HepG2 (cell line): ENCODE results near the gene LYZL2. TPM values are rescaled to one million over a fixed set of nuclear protein-coding genes. Genes with fewer than 3 reads are reported as not detected.

Experiments
- ARNT2 ChIP-seq: sonication (generic); formaldehyde crosslinking; IDR thresholded peaks from 2 replicates; pipeline ENCODE4 v1.8.0; 2022; ENCODE audit warnings: mild to moderate bottlenecking, low read depth, missing genetic modification reagents, moderate library complexity
- GLI4 ChIP-seq: sonication (generic); formaldehyde crosslinking; IDR thresholded peaks from 2 replicates; pipeline ENCODE4 v1.5.1; 2020; ENCODE audit warnings: missing genetic modification reagents, mild to moderate bottlenecking, moderate library complexity, borderline replicate concordance
- HES4 ChIP-seq: sonication (generic); formaldehyde crosslinking; IDR thresholded peaks from 2 replicates; pipeline ENCODE4 v1.9.0; 2021; ENCODE audit warnings: mild to moderate bottlenecking, missing genetic modification reagents, borderline replicate concordance
- KDM3A ChIP-seq: IDR thresholded peaks from 2 replicates; pipeline ENCODE4 v1.6.1; 2018; ENCODE audit warnings: low read depth, missing compliant biosample characterization
- MLLT10 ChIP-seq: sonication (generic); formaldehyde crosslinking; IDR thresholded peaks from 2 replicates; pipeline ENCODE4 v1.4.0; 2020; ENCODE audit warnings: missing genetic modification reagents
- MNT ChIP-seq: fragments of 450-650 bp; IDR thresholded peaks from 2 replicates; pipeline ENCODE4 v1.6.1; 2016
- RELA ChIP-seq: sonication (generic); formaldehyde crosslinking; IDR thresholded peaks from 2 replicates; pipeline ENCODE4 v1.4.0; 2020; ENCODE audit warnings: missing genetic modification reagents
- TERF1 ChIP-seq: sonication (generic); formaldehyde crosslinking; IDR thresholded peaks from 2 replicates; pipeline ENCODE4 v1.8.0; 2022; ENCODE audit warnings: mild to moderate bottlenecking, missing genetic modification reagents, moderate library complexity
- THYN1 ChIP-seq: sonication (generic); formaldehyde crosslinking; IDR thresholded peaks from 2 replicates; pipeline ENCODE4 v1.8.1; 2023; ENCODE audit warnings: low read depth, mild to moderate bottlenecking, moderate library complexity, missing genetic modification reagents, borderline replicate concordance
- TIGD3 ChIP-seq: sonication (generic); formaldehyde crosslinking; IDR thresholded peaks from 2 replicates; pipeline ENCODE4 v1.5.1; 2020; ENCODE audit warnings: mild to moderate bottlenecking, missing genetic modification reagents, borderline replicate concordance
- ZFAT ChIP-seq: sonication (generic); formaldehyde crosslinking; conservative IDR thresholded peaks from 2 replicates; pipeline ENCODE4 v1.8.1; 2023; ENCODE audit warnings: missing genetic modification reagents, inconsistent platforms
- ZNF205 ChIP-seq: IDR thresholded peaks from 2 replicates; pipeline ENCODE4 v1.6.1; 2018; ENCODE audit warnings: missing biosample characterization, missing genetic modification reagents
- ZNF24 ChIP-seq: fragments of 450-650 bp; IDR thresholded peaks from 2 replicates; pipeline ENCODE4 v1.6.1; 2017; ENCODE audit warnings: antibody characterized with exemption, mild to moderate bottlenecking
- ZNF556 ChIP-seq: sonication (generic); formaldehyde crosslinking; IDR thresholded peaks from 2 replicates; pipeline ENCODE4 v1.4.0; 2020; ENCODE audit warnings: mild to moderate bottlenecking, missing genetic modification reagents, borderline replicate concordance
- ZNF639 ChIP-seq: conservative IDR thresholded peaks from 2 replicates; pipeline ENCODE4 v1.6.1; 2018; ENCODE audit warnings: missing genetic modification reagents
- ZSCAN12 ChIP-seq: sonication (generic); formaldehyde crosslinking; IDR thresholded peaks from 2 replicates; pipeline ENCODE4 v1.9.0; 2021; ENCODE audit warnings: mild to moderate bottlenecking, missing genetic modification reagents
- polyA plus RNA-seq, 8 experiments: library from polyadenylated mRNA; depleted of rRNA in 3 of 8; stranded (reverse) in 7 of 8; unstranded in 1 of 8; fragments of >200 nt; fragmentation: Illumina TruSeq in 4 of 8; extraction: Trizol in 4 of 8; gene quantifications; 2 replicates each; pipeline versions ENCODE4 v1.2.1 to v1.2.3, GENCODE V29; 2011 to 2016; ENCODE audit warnings: low read depth in 4 of 8, missing spikeins in 1 of 8, mixed read lengths in 1 of 8; ENCODE audit not compliant: insufficient read depth in 1 of 8
- total RNA-seq, 5 experiments: library from RNA; depleted of rRNA; stranded (reverse); fragments of >200 nt; fragmentation: Illumina TruSeq; extraction: Trizol; gene quantifications; 2 replicates each; pipeline ENCODE4 v1.2.3, GENCODE V29; 2016; ENCODE audit warnings: low read depth in 1 of 5
- TF ChIP-seq, protein P1 (sequence below): sonication (generic); formaldehyde crosslinking; IDR thresholded peaks from 2 replicates; pipeline ENCODE4 v1.4.0; 2020; ENCODE audit warnings: missing genetic modification reagents
- TF ChIP-seq, protein P2 (sequence below): sonication (generic); formaldehyde crosslinking; conservative IDR thresholded peaks from 2 replicates; pipeline ENCODE4 v1.4.0; 2020; ENCODE audit warnings: missing genetic modification reagents

The LYZL2 gene
- total and polyA plus RNA-seq, 2 of the 13 experiments (the other 11 are each of a cell fraction or from before 2014, with no cell fraction given): 0.20 to 0.63 TPM

DNA sequence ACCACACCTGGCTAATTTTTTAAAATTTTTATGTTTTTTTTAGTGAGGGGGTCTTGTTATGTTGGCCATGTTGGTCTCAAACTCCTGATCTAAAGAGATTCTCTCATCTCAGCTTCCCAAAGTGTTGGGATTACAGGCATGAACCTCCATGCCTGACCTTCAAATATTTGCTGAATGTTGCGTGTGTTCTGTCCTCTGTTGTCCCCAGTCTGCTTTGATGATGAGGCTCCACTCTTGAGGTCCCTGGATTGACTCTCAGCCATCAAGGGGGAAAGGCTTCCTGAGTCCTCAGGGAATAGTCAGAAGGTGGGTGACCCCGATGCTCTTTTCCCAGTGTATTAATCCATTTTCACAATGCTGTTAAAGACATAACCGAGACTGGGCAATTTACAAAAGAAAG, 26.0 kb downstream of the LYZL2 start (continued):
- TF ChIP-seq, protein P1, sequence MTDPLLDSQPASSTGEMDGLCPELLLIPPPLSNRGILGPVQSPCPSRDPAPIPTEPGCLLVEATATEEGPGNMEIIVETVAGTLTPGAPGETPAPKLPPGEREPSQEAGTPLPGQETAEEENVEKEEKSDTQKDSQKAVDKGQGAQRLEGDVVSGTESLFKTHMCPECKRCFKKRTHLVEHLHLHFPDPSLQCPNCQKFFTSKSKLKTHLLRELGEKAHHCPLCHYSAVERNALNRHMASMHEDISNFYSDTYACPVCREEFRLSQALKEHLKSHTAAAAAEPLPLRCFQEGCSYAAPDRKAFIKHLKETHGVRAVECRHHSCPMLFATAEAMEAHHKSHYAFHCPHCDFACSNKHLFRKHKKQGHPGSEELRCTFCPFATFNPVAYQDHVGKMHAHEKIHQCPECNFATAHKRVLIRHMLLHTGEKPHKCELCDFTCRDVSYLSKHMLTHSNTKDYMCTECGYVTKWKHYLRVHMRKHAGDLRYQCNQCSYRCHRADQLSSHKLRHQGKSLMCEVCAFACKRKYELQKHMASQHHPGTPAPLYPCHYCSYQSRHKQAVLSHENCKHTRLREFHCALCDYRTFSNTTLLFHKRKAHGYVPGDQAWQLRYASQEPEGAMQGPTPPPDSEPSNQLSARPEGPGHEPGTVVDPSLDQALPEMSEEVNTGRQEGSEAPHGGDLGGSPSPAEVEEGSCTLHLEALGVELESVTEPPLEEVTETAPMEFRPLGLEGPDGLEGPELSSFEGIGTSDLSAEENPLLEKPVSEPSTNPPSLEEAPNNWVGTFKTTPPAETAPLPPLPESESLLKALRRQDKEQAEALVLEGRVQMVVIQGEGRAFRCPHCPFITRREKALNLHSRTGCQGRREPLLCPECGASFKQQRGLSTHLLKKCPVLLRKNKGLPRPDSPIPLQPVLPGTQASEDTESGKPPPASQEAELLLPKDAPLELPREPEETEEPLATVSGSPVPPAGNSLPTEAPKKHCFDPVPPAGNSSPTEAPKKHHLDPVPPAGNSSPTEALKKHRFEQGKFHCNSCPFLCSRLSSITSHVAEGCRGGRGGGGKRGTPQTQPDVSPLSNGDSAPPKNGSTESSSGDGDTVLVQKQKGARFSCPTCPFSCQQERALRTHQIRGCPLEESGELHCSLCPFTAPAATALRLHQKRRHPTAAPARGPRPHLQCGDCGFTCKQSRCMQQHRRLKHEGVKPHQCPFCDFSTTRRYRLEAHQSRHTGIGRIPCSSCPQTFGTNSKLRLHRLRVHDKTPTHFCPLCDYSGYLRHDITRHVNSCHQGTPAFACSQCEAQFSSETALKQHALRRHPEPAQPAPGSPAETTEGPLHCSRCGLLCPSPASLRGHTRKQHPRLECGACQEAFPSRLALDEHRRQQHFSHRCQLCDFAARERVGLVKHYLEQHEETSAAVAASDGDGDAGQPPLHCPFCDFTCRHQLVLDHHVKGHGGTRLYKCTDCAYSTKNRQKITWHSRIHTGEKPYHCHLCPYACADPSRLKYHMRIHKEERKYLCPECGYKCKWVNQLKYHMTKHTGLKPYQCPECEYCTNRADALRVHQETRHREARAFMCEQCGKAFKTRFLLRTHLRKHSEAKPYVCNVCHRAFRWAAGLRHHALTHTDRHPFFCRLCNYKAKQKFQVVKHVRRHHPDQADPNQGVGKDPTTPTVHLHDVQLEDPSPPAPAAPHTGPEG (CRISPR knock-in tag): no peak
- no peak for TF ChIP-seq ARNT2 (CRISPR knock-in tag)
- TF ChIP-seq HES4 (CRISPR knock-in tag): no peak
- no peak for TF ChIP-seq TERF1 (CRISPR knock-in tag)
- no peak for TF ChIP-seq THYN1 (CRISPR knock-in tag)
- TF ChIP-seq, protein P2, sequence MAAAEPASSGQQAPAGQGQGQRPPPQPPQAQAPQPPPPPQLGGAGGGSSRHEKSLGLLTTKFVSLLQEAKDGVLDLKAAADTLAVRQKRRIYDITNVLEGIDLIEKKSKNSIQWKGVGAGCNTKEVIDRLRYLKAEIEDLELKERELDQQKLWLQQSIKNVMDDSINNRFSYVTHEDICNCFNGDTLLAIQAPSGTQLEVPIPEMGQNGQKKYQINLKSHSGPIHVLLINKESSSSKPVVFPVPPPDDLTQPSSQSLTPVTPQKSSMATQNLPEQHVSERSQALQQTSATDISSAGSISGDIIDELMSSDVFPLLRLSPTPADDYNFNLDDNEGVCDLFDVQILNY (CRISPR knock-in tag): no peak
- TF ChIP-seq ZNF556: no peak
- no peak for TF ChIP-seq MNT
- no peak for TF ChIP-seq MLLT10
- no peak for TF ChIP-seq ZNF205 (CRISPR knock-in tag)
- no peak for TF ChIP-seq ZFAT
- no peak for TF ChIP-seq GLI4
- TF ChIP-seq KDM3A (CRISPR knock-in tag): no peak
- TF ChIP-seq ZNF639 (CRISPR knock-in tag): no peak
- no peak for TF ChIP-seq TIGD3 (CRISPR knock-in tag)
- no peak for TF ChIP-seq RELA (CRISPR knock-in tag)
- no peak for TF ChIP-seq ZSCAN12 (CRISPR knock-in tag)
- no peak for TF ChIP-seq ZNF24
